Stimulated activated CD4-positive, alpha-beta T cell treated with anti-CD3 and anti-CD28 coated beads, Interleukin-1b, Interleukin-23, amount 100 ng/mL, for 4 hours (primary cell): Measurements from ENCODE around the gene ELOA2.
"Not testable (repeated sequence)": the region's sequence is repeated elsewhere in the genome, so short reads cannot be mapped to it uniquely, and the experiment has no call there.

Experiments
- DNase-seq, 2 donors: peaks; one replicate each; pipeline ENCODE4 v3.0.0-alpha.2; 2020; ENCODE audit warnings: low read depth in 2 of 2

The ELOA2 gene, protein sequence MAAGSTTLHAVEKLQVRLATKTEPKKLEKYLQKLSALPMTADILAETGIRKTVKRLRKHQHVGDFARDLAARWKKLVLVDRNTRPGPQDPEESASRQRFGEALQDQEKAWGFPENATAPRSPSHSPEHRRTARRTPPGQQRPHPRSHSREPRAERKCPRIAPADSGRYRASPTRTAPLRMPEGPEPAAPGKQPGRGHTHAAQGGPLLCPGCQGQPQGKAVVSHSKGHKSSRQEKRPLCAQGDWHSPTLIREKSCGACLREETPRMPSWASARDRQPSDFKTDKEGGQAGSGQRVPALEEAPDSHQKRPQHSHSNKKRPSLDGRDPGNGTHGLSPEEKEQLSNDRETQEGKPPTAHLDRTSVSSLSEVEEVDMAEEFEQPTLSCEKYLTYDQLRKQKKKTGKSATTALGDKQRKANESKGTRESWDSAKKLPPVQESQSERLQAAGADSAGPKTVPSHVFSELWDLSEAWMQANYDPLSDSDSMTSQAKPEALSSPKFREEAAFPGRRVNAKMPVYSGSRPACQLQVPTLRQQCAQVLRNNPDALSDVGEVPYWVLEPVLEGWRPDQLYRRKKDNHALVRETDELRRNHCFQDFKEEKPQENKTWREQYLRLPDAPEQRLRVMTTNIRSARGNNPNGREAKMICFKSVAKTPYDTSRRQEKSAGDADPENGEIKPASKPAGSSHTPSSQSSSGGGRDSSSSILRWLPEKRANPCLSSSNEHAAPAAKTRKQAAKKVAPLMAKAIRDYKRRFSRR

DNA sequence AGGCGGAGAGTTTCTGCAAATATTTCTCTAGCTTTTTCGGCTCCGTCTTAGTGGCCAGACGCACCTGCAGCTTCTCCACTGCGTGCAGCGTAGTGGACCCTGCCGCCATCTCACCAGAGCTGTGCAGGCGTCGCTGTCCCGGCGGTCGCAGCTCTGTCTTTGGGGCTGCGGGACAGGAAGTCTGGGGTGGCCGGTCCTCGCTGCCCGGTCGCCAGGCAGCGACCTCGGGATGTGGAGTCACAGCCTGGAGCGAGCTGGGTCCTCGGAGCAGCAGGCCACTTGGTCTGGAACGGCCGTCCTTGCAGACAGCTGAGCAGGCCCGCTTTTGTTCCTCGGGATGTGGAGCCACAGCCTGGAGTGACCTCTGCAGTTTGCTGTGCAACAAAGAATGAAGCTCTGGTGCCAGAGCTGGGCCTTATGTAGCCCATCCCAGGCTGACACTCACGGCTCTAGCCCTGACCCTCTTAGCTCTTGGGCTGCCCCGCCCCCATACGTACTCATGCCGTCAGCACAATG, at the start of gene ELOA2:
Gene ELOA2 (minus strand): TSS at position 466 of the 516 bp plus-strand sequence. CDS start 357 bp downstream, at position 109.
- no peak for DNase-seq

DNA sequence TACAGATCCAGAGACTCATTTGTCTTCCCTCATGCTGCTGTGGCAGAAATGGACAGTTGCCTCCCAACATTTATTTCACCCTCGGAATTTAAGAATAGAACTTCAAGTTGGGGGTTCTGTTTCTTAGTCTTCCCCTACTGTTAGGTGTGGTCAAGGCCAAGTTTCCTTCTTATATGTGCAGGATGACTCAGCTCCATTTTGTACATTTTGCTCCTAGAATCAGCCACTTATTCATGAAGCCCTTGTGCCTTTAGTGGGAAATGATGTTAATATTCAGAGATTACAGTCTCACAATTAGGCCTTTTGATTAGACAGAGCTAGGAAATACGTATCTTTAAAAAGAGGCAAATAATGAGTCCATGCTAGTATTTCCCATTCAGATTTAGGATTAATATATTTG, 46.2 kb upstream of the ELOA2 start:
- no peak for DNase-seq

DNA sequence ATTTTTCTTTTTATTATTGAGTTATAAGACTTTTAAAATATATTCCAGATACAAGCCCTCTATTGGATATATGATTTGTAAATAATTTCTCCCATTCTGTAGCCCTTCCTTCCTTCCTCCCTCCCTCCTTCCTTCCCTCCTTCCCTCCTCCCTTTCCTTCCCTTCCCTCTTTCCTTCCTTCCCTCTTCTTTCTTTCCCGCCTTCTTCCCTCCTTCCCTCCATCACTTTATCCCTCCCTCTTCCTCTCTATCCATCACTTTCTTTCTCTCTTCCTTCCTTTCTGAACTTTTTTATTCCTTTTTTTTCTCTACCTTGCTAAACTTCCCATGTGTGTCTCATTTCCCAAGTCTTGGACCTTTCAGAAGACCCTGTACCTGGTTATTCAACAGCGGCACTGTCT, 45.5 kb upstream of the ELOA2 start:
- no peak for DNase-seq

DNA sequence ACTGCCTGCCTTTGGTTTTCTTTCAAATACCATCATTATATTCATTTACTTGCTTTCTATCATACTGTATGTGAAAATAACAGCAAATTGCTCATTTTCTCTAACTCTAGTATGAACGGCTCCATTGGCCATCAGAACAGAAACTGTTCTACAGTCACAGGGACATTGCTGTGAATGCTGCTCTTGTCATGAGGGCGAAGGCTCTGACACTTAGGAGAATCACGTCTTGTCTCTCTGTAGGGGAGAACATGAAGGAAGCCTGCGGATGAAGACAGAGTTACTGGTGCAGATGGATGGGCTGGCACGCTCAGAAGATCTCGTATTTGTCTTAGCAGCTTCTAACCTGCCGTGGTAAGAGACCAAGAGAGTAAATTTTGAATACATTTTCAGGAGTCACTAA, 41.7 kb upstream of the ELOA2 start:
- no peak for DNase-seq

DNA sequence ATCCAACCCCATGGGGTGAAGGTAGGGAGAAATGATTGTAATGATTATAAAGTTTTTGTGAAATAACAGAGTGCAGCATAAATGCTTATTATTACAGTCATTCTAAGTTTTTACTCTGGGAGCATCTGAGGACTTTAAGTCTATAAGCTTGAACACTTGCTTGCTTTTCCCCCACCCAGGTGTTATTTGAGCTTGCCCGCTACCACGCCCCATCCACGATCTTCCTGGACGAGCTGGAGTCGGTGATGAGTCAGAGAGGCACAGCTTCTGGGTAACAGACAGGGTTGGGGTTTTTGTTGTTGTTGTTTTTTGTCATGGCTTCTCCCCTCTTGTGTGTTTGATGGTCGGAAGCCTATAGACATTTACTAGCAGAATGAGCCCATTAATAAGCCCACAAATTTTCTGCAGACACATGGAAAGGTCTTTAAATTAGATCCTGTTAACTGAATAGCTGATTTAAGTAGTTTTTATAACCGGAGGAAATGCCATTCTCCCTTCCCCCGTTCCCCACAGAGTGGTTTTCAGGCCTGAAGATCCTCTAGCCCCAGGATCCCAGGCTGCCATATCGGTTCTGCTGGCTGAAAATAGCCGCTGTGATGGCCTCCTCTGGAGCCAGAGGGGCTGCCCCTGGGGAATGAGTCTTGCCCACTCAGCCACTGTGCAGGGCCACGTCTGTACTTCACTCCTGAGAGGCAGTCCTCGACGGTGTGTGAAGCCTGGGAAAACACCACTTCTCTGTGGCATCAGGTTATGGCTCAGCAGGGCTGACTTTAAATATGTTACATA, 39.9 kb upstream of the ELOA2 start:
- DNase-seq = no peak

DNA sequence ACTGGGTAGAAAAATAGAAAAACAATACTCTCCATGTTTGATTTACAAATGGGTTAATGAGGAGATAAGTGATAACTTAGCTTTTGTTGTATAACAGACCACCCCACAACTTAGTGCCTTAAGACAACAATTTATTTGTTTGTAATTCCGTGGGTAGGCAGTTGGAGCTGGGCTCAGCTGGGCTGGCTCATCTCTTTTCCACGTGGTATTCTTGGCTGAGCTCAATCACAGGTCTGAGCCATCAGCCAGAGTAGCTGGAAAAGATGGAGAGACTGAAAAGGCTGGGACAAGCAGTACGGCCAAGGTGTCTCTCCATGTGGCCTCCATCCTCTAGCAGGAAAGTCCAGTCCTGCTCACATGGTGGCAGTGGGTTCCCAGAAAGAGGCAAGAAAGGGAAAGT, 32.2 kb upstream of the ELOA2 start:
- no peak for DNase-seq

DNA sequence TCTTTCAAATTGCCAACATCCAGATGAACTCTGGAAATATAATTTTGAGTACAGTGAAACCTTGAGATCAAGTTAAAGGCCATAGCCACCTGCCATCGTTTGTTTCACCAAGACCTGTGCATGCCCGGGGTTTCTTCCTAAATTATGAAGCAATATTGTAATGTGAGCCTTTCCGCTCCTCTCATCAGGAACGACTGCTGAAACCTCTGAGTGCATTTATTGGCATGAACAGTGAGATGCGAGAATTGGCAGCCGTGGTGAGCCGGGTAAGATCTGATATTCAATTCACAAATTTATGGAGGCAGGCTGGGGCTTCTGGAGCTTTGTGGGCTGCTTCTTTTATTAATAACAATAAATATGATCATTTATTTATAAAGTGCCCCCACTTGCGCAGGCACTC, 27.7 kb upstream of the ELOA2 start:
- DNase-seq = no peak

DNA sequence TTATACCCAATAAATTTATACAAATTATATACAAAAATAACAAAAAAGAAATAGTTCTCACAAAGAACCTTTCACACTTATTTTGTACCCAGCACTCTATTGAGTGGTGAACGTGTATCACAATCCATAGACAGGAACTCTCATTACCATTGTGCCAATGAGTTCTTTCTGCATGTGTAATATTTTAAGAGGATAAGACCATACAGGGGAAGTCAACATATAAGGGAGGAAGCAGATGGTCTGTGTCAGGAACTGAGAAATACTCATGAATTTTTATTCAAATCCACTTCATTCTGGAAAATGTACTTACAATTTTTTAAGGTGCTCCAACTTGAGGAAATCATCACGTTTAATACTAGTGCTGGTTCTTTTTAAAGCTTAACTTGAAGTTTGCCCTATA, 27.1 kb upstream of the ELOA2 start:
- no peak for DNase-seq

DNA sequence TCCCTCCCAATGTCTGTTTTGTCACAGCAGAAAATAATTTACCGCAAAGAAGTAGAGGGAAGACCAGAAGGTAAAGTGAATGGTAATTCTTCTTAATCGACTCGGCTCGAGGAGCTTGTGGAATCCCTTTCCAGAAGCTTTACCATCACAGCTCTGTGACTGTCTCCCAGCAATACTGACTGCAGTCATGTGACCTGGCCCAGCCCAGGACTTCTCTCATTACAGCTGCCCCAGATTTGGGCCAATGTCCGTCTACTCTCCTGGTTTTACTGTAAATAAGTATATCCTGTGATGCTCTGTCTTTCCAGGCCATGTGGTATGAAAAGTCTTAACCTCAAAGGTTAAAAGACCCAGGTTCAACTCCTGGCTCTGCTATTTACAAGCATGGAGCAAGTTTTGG, 18.9 kb upstream of the ELOA2 start:
- DNase-seq = no peak

DNA sequence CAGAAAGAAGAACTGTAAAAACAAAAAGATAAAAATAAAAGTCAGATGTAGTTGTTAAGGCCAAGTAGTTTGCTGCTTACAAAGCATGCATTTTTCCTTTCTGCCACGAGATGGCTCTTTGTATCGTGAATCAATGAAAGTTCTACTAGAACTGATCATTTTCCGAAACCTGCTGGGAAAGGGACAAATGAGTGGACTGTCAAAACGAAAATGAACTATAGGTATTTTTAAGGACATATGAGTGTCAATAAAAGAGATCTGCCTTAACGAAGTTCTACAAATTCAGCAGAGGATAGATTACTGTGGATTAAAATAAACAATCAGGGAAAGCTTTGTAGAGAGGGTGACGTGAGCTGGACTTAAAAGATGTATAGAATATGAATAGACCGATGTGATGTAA, 15.0 kb upstream of the ELOA2 start:
- peak in 1 of 2 donors; percentile 3 for DNase-seq

DNA sequence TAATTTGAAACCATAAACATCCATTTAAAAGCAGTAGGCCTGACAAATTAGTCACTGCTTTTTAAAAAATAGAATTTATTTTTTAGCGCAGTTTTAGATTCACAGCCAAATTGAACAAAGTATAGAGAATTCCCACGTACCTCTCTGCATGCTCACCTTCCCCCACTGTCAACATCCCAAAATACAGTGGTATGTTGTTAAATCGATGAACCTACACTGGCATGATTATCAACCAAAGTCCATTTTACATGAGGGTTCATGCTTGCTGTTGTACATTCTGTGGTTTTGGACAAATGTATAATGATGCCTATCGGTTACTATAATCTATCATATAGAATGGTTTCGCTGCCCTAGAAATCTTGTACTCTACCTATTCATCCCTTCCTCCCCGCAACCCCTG, 5.6 kb upstream of the ELOA2 start:
- DNase-seq = no peak

DNA sequence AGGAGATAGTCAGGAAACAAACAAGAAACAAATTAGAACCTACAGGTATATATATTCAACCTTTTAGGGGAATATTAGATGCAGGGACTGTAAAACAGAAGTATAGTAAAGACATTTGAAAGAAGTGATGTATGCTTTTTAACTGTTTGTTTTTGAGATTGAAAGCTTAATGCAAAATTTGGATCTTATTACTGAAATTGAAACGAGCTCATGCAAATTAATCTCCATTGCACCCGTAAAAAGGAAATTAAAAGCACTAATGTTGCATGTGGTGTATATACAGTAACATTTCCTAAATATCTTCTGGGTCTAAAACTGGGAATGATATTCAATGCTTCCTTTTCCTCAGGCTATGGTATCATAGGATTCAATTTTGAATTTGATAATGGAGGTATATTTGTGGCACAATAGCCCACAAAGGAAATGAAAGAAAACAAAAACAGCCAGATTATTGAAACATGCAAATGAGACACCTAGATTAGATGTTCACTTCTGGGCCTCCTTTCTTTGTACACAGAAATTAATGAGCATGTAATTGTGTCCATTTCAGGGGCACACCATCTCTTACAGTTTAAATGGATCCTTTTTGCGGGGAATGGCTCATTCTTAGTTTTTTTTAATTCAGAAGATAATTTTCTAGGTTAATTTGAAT, 1.6 kb upstream of the ELOA2 start:
- no peak for DNase-seq

DNA sequence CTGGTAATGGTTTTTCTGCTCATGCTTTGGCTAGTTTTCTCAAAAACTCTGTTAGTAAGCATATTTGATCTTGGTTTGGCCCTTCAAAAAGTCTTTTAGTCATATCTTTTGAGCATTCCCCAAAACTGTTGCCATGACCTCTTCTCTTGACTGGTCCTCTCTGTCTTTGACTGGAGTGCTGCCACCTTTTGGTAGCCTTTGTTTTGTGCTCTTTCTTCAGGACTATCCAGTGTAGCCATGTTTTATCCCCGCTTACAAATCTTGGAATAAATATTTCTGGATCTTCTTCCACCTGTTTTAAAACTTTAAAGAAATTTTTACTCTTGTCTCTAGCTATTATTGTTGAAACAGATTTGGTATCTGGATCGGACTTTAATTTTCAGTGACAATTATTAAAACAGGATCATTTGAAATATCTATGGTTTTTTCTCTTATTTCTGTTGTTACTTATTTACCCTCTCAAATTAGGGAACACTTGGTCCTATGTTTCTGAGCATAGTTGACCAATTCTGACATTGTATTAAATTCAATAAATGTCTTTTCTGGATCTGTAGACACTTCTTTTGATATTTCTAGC, 965 bp upstream of the ELOA2 start:
- no peak for DNase-seq

DNA sequence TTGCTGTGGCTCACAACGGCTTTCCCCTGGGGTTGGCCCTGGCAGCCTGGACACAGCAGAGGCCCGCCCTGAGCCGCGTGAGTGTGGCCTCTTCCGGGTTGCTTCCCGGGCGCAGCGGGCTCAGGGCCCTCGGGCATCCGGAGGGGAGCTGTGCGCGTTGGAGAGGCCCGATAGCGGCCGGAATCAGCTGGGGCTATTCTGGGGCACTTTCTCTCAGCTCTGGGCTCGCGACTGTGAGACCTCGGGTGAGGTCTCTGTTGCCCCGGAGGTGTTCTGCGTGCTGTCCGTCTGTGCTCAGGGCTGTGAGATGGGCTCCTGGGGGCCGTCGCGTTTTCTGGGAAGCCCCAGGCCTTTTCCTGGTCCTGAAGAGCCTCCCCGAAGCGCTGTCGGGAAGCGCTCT, 830 bp downstream of the ELOA2 start:
- DNase-seq = not testable (repeated sequence)

DNA sequence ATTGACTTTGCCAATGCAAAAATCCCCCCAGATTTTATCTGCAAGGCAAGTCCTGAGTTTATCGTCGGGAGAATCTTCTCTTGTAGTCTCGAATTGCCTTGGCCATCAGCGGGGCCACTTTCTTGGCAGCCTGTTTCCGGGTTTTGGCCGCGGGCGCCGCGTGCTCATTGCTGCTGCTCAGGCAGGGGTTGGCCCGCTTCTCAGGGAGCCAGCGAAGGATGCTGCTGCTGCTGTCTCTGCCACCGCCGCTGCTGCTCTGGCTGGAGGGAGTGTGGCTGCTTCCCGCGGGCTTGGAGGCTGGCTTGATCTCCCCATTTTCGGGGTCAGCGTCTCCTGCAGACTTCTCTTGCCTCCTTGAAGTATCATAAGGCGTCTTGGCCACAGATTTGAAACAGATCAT, 2.5 kb downstream of the ELOA2 start:
- no peak for DNase-seq

DNA sequence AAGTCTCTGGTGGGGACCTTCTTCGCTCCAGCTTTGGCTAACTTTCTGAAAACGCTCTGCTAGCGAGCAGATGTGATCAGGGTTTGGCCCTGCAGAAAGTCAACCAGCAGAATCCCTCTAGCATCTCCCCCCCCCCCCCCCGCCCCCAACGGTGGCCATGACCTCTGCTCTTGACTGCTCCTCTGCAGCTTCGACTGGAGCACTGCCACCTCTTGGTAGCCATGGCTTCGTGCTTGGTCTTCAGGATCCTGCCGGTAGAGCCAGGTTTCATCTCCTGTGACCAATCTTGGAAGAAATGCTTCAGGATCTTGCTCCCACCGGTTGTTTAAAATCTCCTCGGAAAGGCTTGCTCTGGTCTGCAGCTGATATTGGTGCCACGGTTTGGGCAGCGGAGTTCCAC, 4.5 kb downstream of the ELOA2 start:
- DNase-seq = not testable (repeated sequence)

DNA sequence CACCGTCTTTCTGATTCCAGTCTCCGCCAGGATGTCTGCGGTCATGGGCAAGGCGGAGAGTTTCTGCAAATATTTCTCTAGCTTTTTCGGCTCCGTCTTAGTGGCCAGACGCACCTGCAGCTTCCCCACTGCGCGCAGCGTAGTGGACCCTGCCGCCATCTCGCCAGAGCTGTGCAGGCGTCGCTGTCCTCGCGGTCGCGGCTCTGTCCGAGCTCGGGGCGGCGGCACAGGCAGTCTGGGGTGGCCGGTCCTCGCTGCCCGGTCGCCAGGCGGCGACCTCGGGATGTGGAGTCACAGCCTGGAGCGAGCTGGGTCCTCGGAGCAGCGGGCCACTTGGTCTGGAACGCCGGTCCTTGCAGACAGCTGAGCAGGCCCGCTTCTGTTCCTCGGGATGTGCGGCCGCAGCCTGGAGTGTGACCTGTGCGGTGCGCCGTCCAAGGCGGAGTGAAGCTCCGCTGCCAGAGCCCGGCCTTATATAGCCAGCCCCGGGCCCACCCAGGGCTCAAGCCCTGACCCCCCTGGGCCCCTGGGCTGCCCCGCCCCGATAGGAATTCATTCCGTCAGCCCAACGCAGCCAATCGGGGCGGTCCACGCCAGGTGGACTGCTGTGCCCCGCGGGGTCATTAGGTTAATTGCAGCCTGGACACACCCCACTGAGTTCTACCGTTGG, 5.6 kb downstream of the ELOA2 start:
- not testable (repeated sequence) for DNase-seq

DNA sequence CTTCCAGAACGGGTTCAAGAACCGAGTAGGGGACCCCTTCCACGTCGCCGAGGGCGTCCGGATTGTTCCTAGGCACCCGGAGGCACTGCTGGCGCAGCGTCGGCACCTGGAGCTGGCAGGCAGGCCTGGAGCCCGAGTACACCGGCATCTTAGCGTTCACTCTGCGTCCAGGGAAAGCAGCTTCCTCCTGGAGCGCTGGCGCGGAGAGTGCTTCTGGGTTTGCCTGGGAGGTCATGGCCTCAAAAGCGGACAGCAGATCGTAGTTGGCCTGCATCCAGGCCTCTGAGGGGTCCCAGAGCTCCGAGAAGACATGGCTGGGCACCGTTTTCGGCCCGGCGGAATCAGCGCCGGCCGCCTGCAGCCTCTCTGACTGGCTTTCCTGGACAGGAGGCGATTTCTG, 6.7 kb downstream of the ELOA2 start:
- not testable (repeated sequence) for DNase-seq

DNA sequence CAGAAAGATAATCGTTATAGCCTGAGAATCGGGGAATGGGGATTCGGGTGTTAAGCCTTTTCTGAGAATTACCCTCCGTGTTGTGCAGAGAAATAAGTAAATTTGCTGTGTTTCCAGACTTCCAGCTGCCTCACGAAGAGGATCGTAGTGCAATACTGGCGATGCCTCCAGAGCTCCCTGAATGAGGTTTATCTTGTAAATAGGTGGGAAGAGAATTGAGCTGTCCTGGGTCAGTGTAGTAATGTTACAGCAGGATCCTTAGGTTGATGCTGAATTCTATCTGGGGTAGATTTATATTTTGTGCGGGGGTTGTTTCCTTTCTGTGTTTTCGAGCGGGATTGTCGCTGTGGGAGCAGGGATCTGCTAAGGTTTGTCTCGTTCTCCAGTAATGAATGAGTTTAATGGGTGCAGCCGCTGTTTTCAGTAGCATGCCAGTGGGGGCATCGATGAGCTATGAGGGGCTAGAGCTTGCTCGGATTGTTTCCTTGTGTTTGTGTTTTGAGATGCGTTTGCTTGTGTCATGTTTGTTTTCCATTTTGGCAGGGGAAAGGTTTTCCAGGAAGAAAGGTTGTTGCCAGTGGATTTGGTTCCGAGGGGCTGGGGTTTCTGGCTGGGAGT, 9.8 kb downstream of the ELOA2 start:
- DNase-seq = not testable (repeated sequence)

DNA sequence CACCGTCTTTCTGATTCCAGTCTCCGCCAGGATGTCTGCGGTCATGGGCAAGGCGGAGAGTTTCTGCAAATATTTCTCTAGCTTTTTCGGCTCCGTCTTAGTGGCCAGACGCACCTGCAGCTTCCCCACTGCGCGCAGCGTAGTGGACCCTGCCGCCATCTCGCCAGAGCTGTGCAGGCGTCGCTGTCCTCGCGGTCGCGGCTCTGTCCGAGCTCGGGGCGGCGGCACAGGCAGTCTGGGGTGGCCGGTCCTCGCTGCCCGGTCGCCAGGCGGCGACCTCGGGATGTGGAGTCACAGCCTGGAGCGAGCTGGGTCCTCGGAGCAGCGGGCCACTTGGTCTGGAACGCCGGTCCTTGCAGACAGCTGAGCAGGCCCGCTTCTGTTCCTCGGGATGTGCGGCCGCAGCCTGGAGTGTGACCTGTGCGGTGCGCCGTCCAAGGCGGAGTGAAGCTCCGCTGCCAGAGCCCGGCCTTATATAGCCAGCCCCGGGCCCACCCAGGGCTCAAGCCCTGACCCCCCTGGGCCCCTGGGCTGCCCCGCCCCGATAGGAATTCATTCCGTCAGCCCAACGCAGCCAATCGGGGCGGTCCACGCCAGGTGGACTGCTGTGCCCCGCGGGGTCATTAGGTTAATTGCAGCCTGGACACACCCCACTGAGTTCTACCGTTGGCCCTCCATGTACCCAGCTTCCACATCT, 11.5 kb downstream of the ELOA2 start:
- DNase-seq = not testable (repeated sequence)
